ENCODE results near the gene PTGDR2. TPM values are rescaled to one million over a fixed set of nuclear protein-coding genes. Genes with fewer than 3 reads are reported as not detected.

The PTGDR2 gene
- total RNA-seq, 1 donor from 2014 or later = not detected

- Mint-ChIP-seq H3K9me3 (ENCODE audit: unreplicated experiment) (no peaks in the 10 kb centered on the region), H3K36me3 (ENCODE audit: low read depth, unreplicated experiment) (no peaks in the 10 kb centered on the region), H3K4me3 (ENCODE audit: unreplicated experiment) (no peak overlapping the region), H3K27ac (ENCODE audit: unreplicated experiment) (no peak overlapping the region), H3K4me1 (ENCODE audit: low read depth, unreplicated experiment) (no peaks in the 10 kb centered on the region), H3K27me3 (ENCODE audit: low read depth, unreplicated experiment) (no peaks in the 10 kb centered on the region)
- no peak overlapping the region for H3K27ac ChIP-seq (ENCODE audit: low read depth, low read length)
- peaks cover 3% of the 10 kb centered on the region for H3K36me3 ChIP-seq (ENCODE audit: insufficient read depth, low read length)
- no peak for TF ChIP-seq EZH2 (IDR thresholded peaks at IDR 0.05; ENCODE audit: insufficient read depth, low read length)
- TF ChIP-seq CTCF (IDR thresholded peaks at IDR 0.05; ENCODE audit: insufficient read depth, low read depth, low read length) = peak; percentile 59
- H3K27me3 ChIP-seq (ENCODE audit: insufficient read depth, low read length) = no peaks in the 10 kb centered on the region
- no peak overlapping the region for H2AFZ ChIP-seq (ENCODE audit: low read depth, low read length)
- no peaks in the 10 kb centered on the region for H3K9me3 ChIP-seq (ENCODE audit: insufficient read depth, low read depth, low read length)
- no peak overlapping the region for H3K9ac ChIP-seq (ENCODE audit: low read length)
- no peaks in the 10 kb centered on the region for H3K4me1 ChIP-seq (ENCODE audit: insufficient read depth, low read length)
- H4K20me1 ChIP-seq (ENCODE audit: insufficient read depth, low read length) = peaks cover 20% of the 10 kb centered on the region
- no peak overlapping the region for H3K4me2 ChIP-seq (ENCODE audit: low read length)
- H3K79me2 ChIP-seq (ENCODE audit: insufficient read depth, low read length) = no peaks in the 10 kb centered on the region
- FAIRE-seq = no peak
- DNase-seq (ENCODE audit: low read depth) = peak; percentile 10
- H3K4me3 ChIP-seq (ENCODE audit: insufficient read depth, low read depth, low read length) = no peak overlapping the region
Measured at GRCh38 chr11:60887556-60887955, 31.8 kb upstream of the PTGDR2 start.

- H3K4me1 Mint-ChIP-seq (ENCODE audit: low read depth, unreplicated experiment) = no peaks in the 10 kb centered on the region
- H3K36me3 ChIP-seq (ENCODE audit: insufficient read depth, low read length) = no peaks in the 10 kb centered on the region
- H3K9me3 ChIP-seq (ENCODE audit: insufficient read depth, low read depth, low read length) = no peaks in the 10 kb centered on the region
- no peaks in the 10 kb centered on the region for H4K20me1 ChIP-seq (ENCODE audit: insufficient read depth, low read length)
- no peaks in the 10 kb centered on the region for H3K4me1 ChIP-seq (ENCODE audit: insufficient read depth, low read length)
- H3K4me3 ChIP-seq (ENCODE audit: insufficient read depth, low read depth, low read length) = no peak overlapping the region
- H3K27me3 Mint-ChIP-seq (ENCODE audit: low read depth, unreplicated experiment) = no peaks in the 10 kb centered on the region
- DNase-seq (ENCODE audit: low read depth) = no peak
- H3K4me2 ChIP-seq (ENCODE audit: low read length) = no peak overlapping the region
- no peaks in the 10 kb centered on the region for H3K27me3 ChIP-seq (ENCODE audit: insufficient read depth, low read length)
- no peak overlapping the region for H3K9ac ChIP-seq (ENCODE audit: low read length)
- FAIRE-seq = no peak
- no peak for TF ChIP-seq EZH2 (IDR thresholded peaks at IDR 0.05; ENCODE audit: insufficient read depth, low read length)
- no peak for TF ChIP-seq CTCF (IDR thresholded peaks at IDR 0.05; ENCODE audit: insufficient read depth, low read depth, low read length)
- no peak overlapping the region for H3K27ac Mint-ChIP-seq (ENCODE audit: unreplicated experiment)
- H3K27ac ChIP-seq (ENCODE audit: low read depth, low read length) = no peak overlapping the region
- H3K4me3 Mint-ChIP-seq (ENCODE audit: unreplicated experiment) = no peak overlapping the region
- H3K9me3 Mint-ChIP-seq (ENCODE audit: unreplicated experiment) = no peaks in the 10 kb centered on the region
- H2AFZ ChIP-seq (ENCODE audit: low read depth, low read length) = no peak overlapping the region
- no peaks in the 10 kb centered on the region for H3K36me3 Mint-ChIP-seq (ENCODE audit: low read depth, unreplicated experiment)
- H3K79me2 ChIP-seq (ENCODE audit: insufficient read depth, low read length) = no peaks in the 10 kb centered on the region
Measured at GRCh38 chr11:60880643-60881282, 25.0 kb upstream of the PTGDR2 start.

- no peak overlapping the region for H2AFZ ChIP-seq (ENCODE audit: low read depth, low read length)
- H3K79me2 ChIP-seq (ENCODE audit: insufficient read depth, low read length) = no peaks in the 10 kb centered on the region
- no peaks in the 10 kb centered on the region for H3K9me3 ChIP-seq (ENCODE audit: insufficient read depth, low read depth, low read length)
- no peak for TF ChIP-seq EZH2 (IDR thresholded peaks at IDR 0.05; ENCODE audit: insufficient read depth, low read length)
- TF ChIP-seq CTCF (IDR thresholded peaks at IDR 0.05; ENCODE audit: insufficient read depth, low read depth, low read length) = no peak
- no peak for FAIRE-seq
- no peak for DNase-seq (ENCODE audit: low read depth)
- H3K27me3 Mint-ChIP-seq (ENCODE audit: low read depth, unreplicated experiment) = no peaks in the 10 kb centered on the region
- no peak overlapping the region for H3K9ac ChIP-seq (ENCODE audit: low read length)
- H3K4me2 ChIP-seq (ENCODE audit: low read length) = no peak overlapping the region
- H4K20me1 ChIP-seq (ENCODE audit: insufficient read depth, low read length) = no peaks in the 10 kb centered on the region
- no peaks in the 10 kb centered on the region for H3K4me1 Mint-ChIP-seq (ENCODE audit: low read depth, unreplicated experiment)
- no peaks in the 10 kb centered on the region for H3K36me3 ChIP-seq (ENCODE audit: insufficient read depth, low read length)
- no peak overlapping the region for H3K27ac ChIP-seq (ENCODE audit: low read depth, low read length)
- no peak overlapping the region for H3K27ac Mint-ChIP-seq (ENCODE audit: unreplicated experiment)
- no peaks in the 10 kb centered on the region for H3K4me1 ChIP-seq (ENCODE audit: insufficient read depth, low read length)
- no peaks in the 10 kb centered on the region for H3K27me3 ChIP-seq (ENCODE audit: insufficient read depth, low read length)
- no peaks in the 10 kb centered on the region for H3K9me3 Mint-ChIP-seq (ENCODE audit: unreplicated experiment)
- no peak overlapping the region for H3K4me3 Mint-ChIP-seq (ENCODE audit: unreplicated experiment)
- no peaks in the 10 kb centered on the region for H3K36me3 Mint-ChIP-seq (ENCODE audit: low read depth, unreplicated experiment)
- H3K4me3 ChIP-seq (ENCODE audit: insufficient read depth, low read depth, low read length) = no peak overlapping the region
Measured at GRCh38 chr11:60879971-60880588, 24.3 kb upstream of the PTGDR2 start.
